Stimulated activated CD8-positive, alpha-beta memory T cell treated with anti-CD3 and anti-CD28 coated beads, Interleukin-7, amount 100 ng/mL, for 48 hours (primary cell): ENCODE measurements around the gene MIER3.

ENCODE experiments used
- DNase-seq, 2 donors: peaks; one replicate each; pipeline ENCODE4 v3.0.0-alpha.2; 2020; ENCODE audit warnings: low read depth in 1 of 2; ENCODE audit errors: extremely low read depth in 1 of 2

The MIER3 gene

GRCh38 chr5:56900858-56901578 lies 50.9 kb downstream of the MIER3 start:
- DNase-seq = no peak

GRCh38 chr5:56900395-56900794 lies 51.5 kb downstream of the MIER3 start:
- no peak for DNase-seq

GRCh38 chr5:56898213-56898612 lies 53.7 kb downstream of the MIER3 start:
- DNase-seq = no peak

- no peak for DNase-seq
Measured at GRCh38 chr5:56896763-56897162, 55.2 kb downstream of the MIER3 start.

- no peak for DNase-seq
Measured at GRCh38 chr5:56893251-56893951, 58.5 kb downstream of the MIER3 start.

GRCh38 chr5:56881571-56881970 lies 70.4 kb downstream of the MIER3 start:
- no peak for DNase-seq

- no peak for DNase-seq
Measured at GRCh38 chr5:56876327-56876726, 75.6 kb downstream of the MIER3 start.

GRCh38 chr5:56873056-56873455 lies 78.9 kb downstream of the MIER3 start:
- DNase-seq = no peak

- DNase-seq = no peak
Measured at GRCh38 chr5:56871777-56872176, 80.1 kb downstream of the MIER3 start.
